GM19023 (cell line): ENCODE data around the gene NEK1.
"Not testable (repeated sequence)": the region's sequence is repeated elsewhere in the genome, so short reads cannot be mapped to it uniquely, and the experiment has no call there.

Experiments
- ATAC-seq: cut with Tn5 transposase; IDR thresholded peaks from one replicate; pipeline ENCODE4 v1.9.1; 2021; ENCODE audit warnings: mild to moderate bottlenecking, moderate library complexity; ENCODE audit not compliant: unreplicated experiment

NEK1 gene

DNA sequence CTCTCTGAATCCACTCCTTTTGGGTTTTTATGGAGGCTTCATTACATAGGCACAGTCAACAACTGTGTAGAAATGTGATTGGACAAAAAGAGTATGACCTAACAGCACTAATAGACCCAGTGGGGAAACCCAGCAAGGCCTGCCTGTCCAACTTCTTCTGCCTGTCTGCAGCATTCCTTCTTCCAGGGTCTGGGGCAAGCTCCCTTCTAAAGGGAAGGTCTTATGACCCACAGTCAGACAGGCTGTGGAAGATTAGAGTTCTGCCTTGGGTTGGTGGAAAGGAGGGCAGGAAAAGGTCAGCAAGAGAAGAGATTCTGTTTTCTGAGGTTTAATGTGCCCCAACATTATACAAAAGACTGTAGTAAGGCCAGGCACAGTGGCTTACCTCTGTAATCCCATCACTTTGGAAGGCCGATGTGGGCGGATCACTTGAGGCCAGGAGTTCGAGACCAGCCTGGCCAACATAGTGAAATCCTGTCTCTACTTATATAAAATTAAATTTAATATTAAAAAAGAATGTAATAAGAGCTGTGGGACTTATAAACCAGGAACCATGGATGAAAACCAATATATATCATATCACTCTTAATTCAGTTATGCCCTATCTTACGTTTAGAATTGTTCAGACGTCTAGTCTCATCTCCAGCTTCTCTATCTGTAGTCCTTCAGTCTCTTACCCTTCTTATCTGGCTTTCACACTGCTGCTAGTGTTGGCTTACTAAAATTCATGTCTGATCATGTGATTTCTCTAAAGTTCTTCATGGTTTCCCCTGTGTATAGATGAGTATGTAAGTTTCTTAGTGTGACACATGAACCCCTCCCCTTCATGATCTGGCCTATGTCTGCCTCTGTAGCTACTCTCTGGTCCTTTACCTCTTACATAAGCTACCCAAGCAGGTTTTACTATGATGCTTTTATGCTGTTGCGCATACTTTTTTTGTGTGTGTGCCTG lies 14.2 kb upstream of the NEK1 start:
- ATAC-seq = peak; percentile 39

DNA sequence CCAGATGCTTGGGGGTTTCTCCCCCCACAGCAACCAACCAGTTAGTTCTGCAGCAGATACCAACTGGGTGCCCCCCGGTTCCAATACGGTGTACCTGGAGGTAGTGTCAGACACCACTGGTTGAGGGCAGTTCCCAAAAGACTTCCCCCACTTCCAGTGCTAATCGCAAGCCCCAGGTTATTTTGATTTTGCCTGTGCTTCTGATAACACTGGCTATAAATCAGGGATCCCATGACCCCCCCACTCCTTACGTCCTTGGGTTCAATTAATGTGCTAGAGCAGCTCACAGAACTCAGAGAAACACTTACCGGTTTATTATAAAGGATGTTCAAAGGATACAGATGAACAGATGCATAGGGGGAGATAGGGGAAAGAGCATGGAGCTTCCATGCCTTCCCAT lies 13.5 kb upstream of the NEK1 start:
- ATAC-seq = no peak

DNA sequence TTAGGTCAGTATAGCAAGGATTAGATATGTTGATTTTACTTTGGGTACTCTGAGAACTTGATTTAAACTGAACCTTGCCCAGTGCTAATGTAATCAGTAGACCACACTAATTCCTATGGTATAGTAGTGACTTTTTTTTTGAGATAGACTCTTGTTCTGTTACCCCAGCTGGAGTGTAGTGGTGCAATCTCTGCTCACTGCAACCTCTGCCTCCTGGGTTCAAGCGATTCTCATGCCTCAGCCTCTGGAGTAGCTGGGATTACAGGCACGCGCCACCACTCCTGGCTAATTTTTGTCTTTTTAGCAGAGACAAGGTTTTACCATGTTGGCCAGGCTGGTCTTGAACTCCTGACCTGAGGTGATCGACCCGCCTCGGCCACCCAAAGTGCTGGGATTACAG lies 11.6 kb upstream of the NEK1 start:
- not testable (repeated sequence) for ATAC-seq

DNA sequence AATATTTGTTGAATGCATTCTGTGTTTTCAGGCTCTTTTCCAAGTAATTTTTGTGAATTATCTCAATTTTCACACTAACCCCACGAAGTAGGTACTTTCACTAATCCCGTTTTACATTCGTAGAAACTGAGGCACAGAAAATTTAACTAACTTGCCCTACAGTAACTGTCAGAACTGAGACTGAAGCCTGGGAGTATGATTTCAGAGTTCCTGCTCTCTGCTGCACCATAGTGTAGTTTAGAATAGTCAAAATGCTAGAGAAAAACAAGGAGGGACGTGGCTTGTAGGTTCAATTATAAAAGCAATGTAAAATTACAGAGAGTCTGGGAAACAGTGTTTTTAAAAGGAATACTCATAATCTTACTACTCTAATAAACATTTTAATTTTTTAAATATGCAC lies 10.2 kb upstream of the NEK1 start:
- ATAC-seq = no peak

DNA sequence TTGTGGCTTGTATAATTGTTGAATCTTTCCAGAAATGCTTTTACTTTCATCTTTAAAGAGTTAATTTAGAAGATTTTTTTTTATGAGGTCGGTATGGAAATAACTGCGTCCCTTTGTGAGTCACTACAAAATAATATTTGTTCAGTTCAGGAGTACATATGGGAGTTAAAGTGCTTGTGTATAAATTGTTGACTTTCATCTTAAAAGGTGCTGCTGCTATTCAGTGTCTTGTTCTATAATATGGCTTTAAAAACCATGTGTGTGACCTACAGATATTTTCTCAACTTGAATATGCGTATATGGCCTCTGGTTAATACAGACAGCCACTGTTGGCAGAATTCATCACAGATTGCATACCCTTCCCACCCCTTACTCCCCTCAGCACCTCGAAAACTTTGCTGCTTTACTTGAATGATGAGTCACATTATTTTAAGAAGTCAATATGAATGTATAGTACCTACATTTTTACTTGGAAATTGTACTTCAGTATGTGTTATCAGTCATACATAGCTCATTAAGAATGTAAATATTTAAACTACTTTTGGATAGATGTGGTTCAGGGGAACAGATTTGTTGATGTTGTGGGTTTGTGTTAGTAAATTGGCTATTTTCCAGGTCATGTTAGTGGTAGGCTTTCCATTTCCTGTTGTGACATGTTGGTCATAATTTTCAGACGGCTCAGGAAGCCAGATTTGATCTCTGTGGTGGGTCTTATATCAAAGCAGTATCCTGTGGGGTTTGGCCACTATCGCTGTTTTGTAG lies 9.5 kb upstream of the NEK1 start:
- no peak for ATAC-seq

DNA sequence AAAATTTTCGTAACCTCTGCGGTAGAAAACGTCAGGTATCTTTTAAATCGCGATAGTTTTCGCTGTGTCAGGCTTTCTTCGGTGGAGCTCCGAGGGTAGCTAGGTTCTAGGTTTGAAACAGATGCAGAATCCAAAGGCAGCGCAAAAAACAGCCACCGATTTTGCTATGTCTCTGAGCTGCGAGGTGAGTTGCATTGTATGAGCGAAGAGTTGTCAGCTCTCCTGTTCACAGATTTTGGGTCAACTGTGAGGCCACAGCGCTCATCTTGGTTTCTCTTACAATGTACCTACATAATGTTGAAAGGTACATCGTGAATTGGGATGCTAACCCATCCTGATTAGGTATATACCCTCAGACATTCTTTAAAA lies 8.5 kb upstream of the NEK1 start:
- ATAC-seq = no peak

DNA sequence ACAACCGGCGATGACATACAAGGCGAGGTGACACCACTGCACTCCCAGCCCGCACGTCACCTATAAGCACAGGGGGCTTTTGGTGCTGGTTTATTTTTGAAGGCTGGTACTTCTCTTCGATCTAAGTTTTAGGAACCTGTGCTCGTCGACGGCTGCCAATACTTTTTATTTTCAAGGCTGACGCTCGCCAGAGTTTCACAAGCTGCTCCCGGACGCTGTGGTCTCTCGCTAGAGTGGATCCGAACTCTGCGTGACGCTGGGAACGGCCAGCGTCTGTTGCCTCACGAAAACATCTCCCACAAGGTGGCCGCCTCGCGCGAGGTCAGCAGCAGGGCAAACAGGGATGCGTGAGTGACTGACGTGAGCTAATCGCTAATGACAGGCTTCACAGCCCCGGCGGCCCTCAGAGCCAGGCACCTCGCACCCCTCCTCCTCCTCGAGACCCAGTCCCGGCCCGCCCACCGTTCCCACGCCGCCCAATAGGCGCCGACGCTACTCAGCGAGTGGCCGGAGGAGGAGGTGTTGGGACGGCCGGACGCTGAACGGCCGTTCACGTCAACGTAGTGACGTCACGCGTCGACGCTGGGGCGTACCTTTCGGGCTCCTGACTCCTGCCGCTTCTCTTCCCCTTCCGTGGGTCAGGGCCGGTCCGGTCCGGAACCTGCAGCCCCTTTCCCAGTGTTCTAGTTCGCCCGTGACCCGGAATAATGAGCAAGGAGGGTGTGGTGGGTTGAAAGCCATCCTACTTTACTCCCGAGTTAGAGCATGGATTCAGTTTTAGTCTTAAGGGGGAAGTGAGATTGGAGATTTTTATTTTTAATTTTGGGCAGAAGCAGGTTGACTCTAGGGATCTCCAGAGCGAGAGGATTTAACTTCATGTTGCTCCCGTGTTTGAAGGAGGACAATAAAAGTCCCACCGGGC lies 7.8 kb upstream of the NEK1 start, which contains the start of gene CLCN3:
Gene CLCN3, plus strand, starts transcription at position 621 of the 922 bp plus-strand sequence. CDS start 15,351 bp downstream, outside the sequence.
- peak; percentile 97 for ATAC-seq

DNA sequence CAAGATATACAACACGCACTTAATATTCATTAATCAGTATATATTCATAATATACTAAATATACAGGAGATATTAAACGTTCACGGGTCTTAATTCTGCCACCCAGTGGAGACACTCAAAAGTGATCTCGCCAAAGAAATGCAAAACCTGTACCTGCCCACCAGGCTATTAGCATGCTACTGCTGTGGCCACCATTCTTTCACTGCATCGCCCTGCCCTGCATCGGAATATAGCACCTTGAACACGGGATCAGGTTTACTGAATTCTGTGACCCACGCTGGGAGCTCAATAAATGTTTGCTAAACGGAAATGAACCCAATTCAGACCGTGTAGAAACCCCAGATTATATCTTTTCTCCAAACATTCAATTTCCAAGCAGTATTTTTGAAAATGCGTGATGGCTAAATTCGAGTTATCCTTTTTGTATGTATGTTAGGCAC lies 7.2 kb upstream of the NEK1 start:
- ATAC-seq = peak; percentile 37

DNA sequence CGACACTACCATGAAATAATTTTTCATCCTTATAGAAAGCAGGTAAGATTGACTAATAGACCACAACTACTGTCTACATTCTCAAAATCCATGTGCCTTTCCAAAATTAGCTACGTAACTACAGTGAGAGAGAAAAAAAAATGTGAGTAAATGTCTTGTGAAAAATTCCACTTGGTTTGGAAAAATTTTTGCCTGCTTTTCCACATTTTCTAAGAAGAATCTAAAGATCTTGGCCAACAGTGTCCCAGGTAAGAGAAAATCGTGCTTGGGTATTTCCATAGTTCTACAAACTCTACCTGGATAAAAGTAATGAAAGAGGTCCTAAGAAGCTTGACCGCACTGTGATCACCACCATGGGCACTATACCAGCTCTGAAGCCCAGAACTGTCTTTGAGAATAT lies 6.6 kb upstream of the NEK1 start:
- ATAC-seq = no peak

DNA sequence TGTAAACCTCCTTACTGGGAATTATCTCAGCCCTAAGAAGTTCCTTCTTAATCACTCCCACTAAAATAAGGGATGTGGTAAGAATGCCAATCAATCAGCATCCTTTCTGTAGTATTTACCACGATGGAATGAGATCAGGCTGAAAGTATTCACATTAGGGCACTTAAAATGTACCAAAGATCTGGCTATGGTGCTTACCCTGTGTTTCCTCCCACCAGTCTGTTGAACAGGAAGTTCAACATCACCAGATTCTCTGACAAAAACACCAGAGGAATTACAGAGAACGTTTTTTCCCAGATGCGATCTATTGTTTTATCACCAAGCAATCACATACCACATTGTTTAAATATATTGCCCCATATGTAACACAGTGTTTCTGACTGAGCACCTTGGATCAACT lies 5.9 kb upstream of the NEK1 start:
- ATAC-seq = no peak

DNA sequence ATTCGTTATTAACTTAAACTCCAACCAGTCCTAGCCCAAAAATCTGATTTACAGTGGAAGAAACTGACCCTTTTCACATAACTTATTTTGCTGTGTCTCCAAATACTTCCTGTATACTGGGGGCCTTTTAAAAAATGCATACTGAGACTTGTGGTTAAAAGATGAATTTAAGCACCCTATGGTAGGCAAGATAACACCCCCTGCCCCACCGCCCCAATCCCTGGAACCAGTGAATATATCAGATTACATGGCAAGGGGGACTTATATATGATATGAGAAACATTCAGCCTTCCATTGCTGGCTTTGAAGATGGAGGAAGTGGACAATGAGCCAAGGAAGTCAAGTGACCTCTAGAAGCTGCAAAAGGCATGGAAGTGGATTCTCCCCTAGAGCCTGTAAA lies 4.9 kb upstream of the NEK1 start:
- no peak for ATAC-seq

DNA sequence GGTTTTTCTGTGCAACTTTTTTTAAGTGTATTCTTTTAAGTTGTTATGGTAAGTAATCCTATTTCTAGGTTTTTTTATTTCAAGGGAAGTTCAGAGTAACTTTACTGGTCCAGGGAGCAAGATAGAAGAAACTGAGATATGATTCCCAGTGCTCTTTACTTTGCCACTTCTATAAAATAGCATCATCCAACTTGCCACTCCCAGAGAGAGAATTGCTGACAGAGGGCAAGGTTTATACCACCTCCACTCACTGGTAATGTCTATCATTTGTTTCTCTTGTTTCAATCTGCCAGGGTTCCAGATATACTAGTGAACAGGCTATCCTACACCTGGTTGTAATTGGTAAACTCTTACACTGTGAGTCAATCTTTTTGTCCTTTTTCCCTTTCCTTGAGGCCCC lies 4.5 kb upstream of the NEK1 start:
- no peak for ATAC-seq

DNA sequence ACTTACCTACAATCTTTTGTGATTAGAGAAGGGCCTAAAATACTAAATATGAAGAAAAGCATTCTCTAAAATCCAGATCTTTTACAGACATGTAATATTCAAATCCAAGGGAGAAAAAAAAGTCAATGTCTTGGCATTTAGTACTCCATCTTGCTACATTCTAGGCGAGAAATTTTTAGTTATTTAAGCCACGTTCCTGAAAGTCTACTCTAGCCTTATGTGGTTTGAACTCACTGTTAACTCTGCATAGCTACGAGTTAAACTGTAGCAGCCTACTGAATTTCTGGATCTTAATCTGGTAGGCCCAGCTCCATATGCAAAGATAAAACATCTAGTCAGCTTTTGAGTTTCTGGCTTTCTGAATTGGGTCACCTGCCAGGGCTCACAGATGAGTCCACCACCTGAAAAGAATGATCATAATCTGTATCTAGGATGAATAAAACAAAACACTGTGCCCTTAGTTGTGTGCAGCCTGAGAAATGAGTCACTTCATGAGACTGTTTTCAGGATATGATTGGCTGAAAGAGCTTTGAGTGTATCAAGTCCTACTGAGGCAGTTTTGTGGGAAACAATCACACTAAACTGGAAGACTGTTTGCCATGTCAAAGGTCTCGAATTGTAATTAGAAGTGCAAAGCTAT lies 3.2 kb upstream of the NEK1 start:
- no peak for ATAC-seq

DNA sequence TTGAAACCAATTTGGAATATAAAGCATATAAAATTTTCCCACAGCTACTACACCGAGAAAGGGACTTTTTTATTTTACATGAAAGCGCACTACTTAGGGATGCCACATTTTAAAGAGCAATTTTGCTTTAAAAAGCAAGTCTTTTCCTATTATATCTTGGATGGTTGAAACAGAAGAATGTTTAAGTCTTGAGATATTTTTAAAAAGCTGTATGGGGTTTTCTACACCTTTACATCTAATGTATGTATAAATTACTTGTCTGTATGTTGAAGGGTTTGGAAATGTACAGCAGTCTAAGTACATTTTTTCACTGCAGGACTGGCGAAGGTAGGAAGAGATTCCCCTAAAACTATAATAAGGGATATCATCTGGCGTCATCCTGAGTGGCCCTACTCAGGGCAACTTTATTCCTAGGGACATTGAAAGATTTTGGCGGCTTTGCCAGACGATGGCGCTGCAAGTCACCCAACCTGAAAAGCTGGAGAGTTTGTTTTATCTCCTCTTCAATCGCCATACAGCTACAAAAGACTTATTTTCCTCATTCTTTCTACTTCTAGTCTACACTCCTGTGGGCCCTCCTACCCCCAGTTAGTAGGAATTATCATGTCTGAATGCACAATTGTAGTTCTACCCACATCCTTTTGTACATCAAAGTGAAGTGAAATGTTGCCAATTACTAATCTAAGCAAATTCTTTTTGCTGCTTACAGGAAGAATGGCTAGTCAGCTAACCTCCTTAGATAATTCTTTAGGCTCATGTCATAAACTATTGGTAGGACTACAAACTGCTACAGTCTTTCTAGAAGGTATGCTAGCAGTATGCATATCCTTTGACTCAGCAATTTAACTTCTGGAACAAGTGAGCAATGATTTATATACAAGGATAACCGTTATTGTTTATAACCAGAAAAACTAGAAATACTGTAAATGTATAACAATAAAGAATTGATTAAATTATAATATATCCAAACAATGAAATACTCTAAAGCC lies 782 bp upstream of the NEK1 start:
- peak; percentile 28 for ATAC-seq

DNA sequence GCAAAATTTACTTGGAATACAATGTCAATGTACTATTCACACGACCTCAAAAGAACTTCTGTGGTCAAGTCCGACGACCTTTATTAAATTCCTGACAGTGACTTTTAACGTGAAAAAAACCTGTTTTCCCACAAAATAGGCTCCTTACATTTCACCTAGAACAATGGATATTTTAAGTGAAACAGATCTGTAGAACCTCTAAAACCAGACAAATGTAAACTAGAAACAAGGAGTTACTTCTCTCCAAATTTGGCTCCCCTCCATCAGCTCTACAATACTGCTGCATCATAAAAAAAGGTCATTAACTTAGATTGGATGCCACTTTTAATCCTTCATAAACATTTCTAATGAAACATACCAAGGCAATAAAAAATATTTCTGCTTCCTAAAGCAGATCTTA lies 1.2 kb downstream of the NEK1 start:
- no peak for ATAC-seq

DNA sequence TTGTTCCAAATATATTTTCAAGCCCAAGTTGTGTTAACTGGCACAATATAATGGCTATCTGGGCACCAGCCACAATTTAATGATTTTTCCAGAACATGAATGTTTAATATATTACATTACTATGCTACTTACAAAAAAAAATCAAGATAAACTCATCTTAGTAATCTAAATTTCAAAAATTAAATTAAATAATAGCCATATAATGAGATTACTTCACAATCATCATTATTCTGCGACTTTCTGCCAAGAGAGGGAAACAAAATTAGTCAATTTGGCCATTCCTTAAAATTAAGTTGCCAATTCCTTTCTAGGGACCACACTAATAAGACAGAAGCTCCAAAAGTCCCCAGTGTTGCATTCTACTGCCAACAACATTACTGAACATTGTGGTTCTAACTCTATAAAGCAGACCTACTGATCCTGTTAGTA lies 7.5 kb downstream of the NEK1 start:
- no peak for ATAC-seq

DNA sequence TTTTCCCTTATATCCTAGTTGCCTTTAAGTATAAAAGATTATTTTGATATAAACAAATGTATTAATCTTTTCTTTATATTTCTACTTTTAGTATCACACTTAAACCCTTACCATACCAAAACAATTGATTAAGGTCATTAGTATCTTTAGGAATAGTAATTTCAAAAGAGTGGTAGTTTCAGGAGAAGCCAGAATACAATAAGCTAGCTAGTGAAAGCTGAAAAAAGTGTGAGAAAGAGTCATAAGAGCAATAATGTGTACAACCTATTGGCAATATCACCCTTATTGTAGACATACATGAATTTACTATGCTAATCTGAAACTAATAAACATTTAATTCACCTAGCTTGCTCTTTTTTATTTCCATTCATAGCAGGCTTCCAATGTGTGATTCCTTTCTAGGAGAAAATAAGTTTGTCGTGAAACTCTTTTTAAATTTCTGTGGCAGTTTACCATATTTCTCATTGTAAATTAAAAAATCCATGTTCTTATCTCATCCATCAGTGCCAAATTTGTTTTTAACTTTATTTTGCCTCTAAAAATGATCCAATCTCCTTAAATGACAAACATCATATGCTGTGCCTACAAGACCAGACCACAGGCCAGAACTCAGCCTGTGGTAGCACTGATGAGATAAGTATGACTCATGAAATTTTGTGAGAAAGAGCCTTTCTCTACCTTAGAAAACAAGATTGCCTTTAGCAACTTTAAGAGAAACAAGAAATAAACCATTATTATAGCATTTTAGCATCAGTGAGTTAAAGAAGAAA lies 8.1 kb downstream of the NEK1 start:
- peak; percentile 68 for ATAC-seq

DNA sequence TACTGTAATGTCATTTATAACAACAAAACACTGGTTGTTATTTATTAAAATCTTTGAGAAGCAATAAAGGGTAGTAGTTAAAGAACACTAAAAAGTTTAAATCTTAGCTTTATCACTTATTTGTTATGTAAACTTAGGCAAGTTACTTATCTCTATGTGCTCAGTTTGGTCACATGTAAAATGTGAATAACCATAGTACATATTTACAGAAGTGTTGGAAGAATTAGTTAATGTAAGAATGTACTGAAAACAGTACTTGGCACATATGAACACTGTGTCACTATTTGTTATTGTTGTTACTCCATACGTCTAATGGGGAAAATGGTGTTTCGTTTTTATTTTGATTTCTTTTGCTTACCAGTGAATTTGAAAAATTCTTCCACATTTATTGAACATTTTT lies 9.1 kb downstream of the NEK1 start:
- no peak for ATAC-seq
